Measurements from ENCODE around the gene RGS10. TPM values are rescaled to one million over a fixed set of nuclear protein-coding genes. Genes with fewer than 3 reads are reported as not detected.

Gene RGS10
- total RNA-seq, 2 donors from 2014 or later: 17.8 to 23.6 TPM

DNA sequence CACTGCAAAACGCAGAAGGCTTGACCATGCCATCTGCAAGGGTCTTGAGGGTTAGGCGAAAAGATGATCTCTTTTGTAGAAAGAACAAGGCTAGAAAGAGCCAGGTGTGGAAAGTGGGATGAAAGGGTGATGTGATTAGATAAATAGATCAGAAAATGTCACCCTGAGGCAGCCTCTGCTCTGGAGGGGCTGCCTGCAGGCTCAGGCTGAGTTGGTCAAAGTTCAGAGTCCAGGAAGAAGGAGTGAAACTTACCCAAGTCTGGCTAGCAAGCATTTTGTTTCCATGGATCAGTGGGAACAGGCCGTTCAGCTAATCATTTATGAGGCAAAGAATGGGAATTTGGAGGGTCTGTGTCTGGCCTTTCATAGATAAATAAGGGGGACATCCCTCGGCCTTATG, 79.7 kb downstream of the RGS10 start:
- Histone ChIP-seq H3K4me3 (no peak overlapping the region), H3K27ac (no peak overlapping the region), H3K27me3 (no peaks in the 10 kb centered on the region), H3K36me3 (no peaks in the 10 kb centered on the region), H3K9me3 (no peaks in the 10 kb centered on the region), H3K4me1 (no peaks in the 10 kb centered on the region), H3K9ac (ENCODE audit: low read depth in 2 of 2, low read length in 2 of 2) (no peak overlapping the region)
- no peak for DNase-seq
- TF ChIP-seq, protein P1, sequence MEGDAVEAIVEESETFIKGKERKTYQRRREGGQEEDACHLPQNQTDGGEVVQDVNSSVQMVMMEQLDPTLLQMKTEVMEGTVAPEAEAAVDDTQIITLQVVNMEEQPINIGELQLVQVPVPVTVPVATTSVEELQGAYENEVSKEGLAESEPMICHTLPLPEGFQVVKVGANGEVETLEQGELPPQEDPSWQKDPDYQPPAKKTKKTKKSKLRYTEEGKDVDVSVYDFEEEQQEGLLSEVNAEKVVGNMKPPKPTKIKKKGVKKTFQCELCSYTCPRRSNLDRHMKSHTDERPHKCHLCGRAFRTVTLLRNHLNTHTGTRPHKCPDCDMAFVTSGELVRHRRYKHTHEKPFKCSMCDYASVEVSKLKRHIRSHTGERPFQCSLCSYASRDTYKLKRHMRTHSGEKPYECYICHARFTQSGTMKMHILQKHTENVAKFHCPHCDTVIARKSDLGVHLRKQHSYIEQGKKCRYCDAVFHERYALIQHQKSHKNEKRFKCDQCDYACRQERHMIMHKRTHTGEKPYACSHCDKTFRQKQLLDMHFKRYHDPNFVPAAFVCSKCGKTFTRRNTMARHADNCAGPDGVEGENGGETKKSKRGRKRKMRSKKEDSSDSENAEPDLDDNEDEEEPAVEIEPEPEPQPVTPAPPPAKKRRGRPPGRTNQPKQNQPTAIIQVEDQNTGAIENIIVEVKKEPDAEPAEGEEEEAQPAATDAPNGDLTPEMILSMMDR (IDR thresholded peaks at IDR 0.05): no peak
- intact Hi-C loops (cut with DNase I): no loop called here

DNA sequence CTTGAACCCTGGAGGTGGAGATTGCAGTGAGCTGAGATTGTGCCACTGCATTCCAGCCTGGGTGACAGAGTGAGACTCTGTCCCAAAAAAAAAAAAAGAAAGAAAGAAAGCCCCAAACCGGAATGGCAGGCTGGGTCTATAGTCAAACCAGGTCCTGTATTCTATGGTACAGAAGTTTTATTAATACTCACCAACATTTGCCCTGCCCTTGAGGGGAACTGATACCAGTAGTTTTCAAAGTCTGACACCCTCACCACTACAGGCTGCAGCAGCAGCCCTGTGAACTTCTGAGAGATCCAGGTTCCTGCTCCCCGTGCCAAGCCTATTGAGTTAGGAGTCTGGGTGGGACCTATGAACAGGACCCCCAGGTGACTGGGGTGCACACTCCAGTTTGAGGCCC, 80.6 kb downstream of the RGS10 start:
- no peaks in the 10 kb centered on the region for H3K9me3 ChIP-seq
- no peak for DNase-seq
- TF ChIP-seq, protein P1 (IDR thresholded peaks at IDR 0.05): no peak
- H3K4me3 ChIP-seq: no peak overlapping the region
- H3K27me3 ChIP-seq: no peaks in the 10 kb centered on the region
- intact Hi-C loops (cut with DNase I): no loop called here
- H3K4me1 ChIP-seq: no peaks in the 10 kb centered on the region
- H3K9ac ChIP-seq (ENCODE audit: low read depth in 2 of 2, low read length in 2 of 2): no peak overlapping the region
- no peaks in the 10 kb centered on the region for H3K36me3 ChIP-seq
- H3K27ac ChIP-seq: no peak overlapping the region

DNA sequence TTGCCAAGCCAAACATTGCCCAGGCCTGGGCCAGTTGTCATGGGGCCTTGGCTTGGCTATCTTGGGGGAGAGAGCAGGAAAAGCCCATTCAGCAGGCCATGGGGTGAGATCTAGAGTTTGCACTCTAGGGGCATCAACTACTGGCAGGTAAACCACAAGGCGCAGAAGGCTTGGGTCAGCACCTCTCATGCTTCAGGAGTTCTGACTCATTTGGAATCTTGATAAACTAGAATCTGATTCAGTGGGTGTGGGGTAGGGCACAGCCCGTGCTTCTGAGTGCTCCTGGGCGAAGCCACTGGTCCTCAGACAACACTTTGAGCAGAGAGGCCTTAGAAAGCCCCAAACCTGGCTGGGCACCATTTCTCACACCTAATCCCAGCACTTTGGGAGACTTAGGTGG, 81.1 kb downstream of the RGS10 start:
- intact Hi-C loops (cut with DNase I): no loop called here
- no peaks in the 10 kb centered on the region for H3K27me3 ChIP-seq
- H3K4me3 ChIP-seq: no peak overlapping the region
- no peaks in the 10 kb centered on the region for H3K4me1 ChIP-seq
- no peaks in the 10 kb centered on the region for H3K36me3 ChIP-seq
- no peak for DNase-seq
- TF ChIP-seq, protein P1 (IDR thresholded peaks at IDR 0.05): no peak
- H3K9ac ChIP-seq (ENCODE audit: low read depth in 2 of 2, low read length in 2 of 2): no peak overlapping the region
- H3K27ac ChIP-seq: no peak overlapping the region
- H3K9me3 ChIP-seq: no peaks in the 10 kb centered on the region

DNA sequence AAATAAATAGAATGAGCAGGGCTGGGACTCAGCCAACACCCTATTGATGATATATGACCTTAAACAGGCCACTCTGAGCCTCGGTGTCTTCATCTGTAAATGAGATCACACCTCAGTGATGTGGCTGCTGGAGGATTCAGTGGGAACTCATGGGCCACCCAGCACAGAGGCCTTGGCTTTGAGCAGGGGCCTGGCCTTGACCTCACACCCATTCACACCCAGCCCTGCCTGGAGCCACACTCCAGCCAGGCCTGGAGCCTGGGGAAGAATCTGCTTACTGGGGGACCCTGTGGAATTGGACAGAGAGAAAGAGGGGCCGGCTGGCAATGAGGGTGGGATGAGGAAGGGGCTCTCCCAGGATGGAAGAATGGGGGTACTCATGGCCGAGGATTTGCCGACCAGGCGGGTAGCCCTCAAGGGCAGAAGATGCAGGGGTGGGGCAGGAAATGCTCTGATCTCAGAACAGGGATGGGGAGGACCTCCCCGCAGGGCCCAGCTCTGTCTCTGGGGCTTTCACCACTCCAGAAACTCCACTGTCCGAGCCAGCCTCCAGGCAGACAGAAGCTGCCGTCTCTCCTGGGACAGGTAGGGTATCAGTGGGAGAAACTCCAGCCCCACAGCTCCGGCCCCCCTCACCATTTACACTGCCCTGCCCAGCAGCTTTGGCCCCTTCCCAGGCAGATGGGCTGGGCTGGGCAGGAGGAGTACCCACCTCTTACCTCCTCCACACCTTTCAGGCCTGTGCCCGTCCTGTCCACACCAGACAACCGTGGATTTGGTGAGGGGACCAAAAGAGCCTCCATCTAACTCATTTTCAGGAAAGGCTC, 81.9 kb downstream of the RGS10 start:
- intact Hi-C loops (cut with DNase I): no loop called here
- Histone ChIP-seq H3K36me3 (no peaks in the 10 kb centered on the region), H3K4me1 (no peaks in the 10 kb centered on the region), H3K9me3 (no peaks in the 10 kb centered on the region), H3K27ac (no peak overlapping the region), H3K27me3 (no peaks in the 10 kb centered on the region), H3K4me3 (no peak overlapping the region), H3K9ac (ENCODE audit: low read depth in 2 of 2, low read length in 2 of 2) (no peak overlapping the region)
- TF ChIP-seq, protein P1 (IDR thresholded peaks at IDR 0.05): no peak
- no peak for DNase-seq

DNA sequence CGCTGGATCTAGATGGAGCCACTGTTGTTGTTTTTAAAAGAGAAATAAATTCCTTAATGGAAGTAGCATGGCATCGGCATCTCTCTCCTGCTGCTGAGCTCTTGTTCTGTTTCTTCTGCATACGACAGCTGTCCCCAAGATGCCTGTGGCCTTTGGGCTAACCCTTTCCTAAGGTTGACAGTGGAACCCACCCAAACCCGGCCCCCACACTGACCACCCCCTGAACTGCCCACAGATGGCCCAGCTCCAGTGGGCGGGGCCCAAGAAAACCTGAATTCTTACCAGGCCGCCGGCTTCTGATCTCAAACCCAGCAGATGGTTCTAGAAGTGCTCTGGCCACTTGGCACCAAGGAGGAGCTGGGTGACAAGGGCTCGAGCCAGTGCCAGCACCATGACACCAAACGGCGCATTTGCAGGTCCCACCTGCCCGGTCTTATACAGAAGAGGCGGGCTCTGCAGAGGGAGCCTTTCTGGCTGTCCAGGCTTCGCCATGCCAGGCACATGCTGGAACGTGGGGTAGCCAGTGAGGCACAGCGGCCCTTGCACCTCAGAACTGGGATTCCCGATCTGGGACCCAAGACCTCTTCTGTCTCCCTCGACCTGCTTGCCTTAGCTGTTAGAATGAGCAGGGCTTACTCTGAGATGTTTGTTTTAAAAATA, 82.7 kb downstream of the RGS10 start:
- no peaks in the 10 kb centered on the region for H3K4me1 ChIP-seq
- H3K27me3 ChIP-seq: no peaks in the 10 kb centered on the region
- TF ChIP-seq, protein P1 (IDR thresholded peaks at IDR 0.05): no peak
- H3K27ac ChIP-seq: no peak overlapping the region
- H3K36me3 ChIP-seq: no peaks in the 10 kb centered on the region
- no peak for DNase-seq
- H3K4me3 ChIP-seq: no peak overlapping the region
- intact Hi-C loops (cut with DNase I): no loop called here
- H3K9ac ChIP-seq (ENCODE audit: low read depth in 2 of 2, low read length in 2 of 2): no peak overlapping the region
- H3K9me3 ChIP-seq: no peaks in the 10 kb centered on the region

All from colonic mucosa (tissue), 4 donors.